ENCODE measurements around the gene OCRL. TPM values are rescaled to one million over a fixed set of nuclear protein-coding genes. Genes with fewer than 3 reads are reported as not detected.

OCRL gene
- total RNA-seq, 1 experiment from 2014 or later: 53.7 TPM

DNA sequence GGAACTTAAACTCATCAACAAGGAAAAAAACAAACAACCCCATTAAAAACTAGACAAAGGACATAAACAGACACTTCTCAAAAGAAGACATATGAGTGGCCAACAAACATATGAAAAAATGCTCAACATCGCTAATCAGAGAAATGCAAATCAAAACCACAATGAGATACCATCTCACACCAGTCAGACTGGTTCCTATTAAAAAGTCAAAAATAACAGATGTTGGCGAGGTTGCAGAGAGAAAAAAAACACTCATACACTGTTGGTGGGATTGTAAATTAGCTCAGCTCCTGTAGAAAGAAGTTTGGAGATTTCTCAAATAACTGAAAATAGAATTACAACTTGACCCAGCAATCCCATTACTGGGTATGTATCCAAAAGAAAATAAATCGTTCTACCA is 86.0 kb downstream of the OCRL start:
- no peaks in the 10 kb centered on the region for H3K9me3 ChIP-seq (ENCODE audit: control insufficient read depth, insufficient read depth, low read depth, low read length)
- H3K27ac ChIP-seq (ENCODE audit: low read length): no peak overlapping the region
- POLR2A ChIA-PET: no interaction called here
- no peaks in the 10 kb centered on the region for H3K27me3 ChIP-seq (ENCODE audit: control insufficient read depth, insufficient read depth, low read length)
- in situ Hi-C loops (cut with HindIII; ENCODE audit: low pct_unique_long_range_greater_than_20kb, low sequenced_read_pairs): no loop called here
- intact Hi-C loops (cut with micrococcal nuclease; ENCODE audit: unreplicated experiment): no loop called here
- BruUV-seq (replicated peaks): no TSS peak
- DNase-seq (ENCODE audit: low read depth, low spot score) (no peak), ATAC-seq (no peak)
- no peaks in the 10 kb centered on the region for H3K4me1 ChIP-seq (ENCODE audit: control insufficient read depth, insufficient read depth, low read length)
- CTCF ChIA-PET: no interaction called here
- no peak for TF ChIP-seq SIN3A (IDR thresholded peaks at IDR 0.05; ENCODE audit: borderline replicate concordance, insufficient read depth, low read depth, low read length)
- no peak for TF ChIP-seq TCF7L2 (IDR thresholded peaks at IDR 0.05; ENCODE audit: low read depth, low read length)
- TF ChIP-seq POLR2AphosphoS5 (IDR thresholded peaks at IDR 0.05; ENCODE audit: low read depth, low read length): no peak
- no peak for TF ChIP-seq REST (IDR thresholded peaks at IDR 0.05; ENCODE audit: insufficient read depth in 1 of 2, low read depth in 2 of 2, low read length in 1 of 2)
- H3K4me3 ChIP-seq (ENCODE audit: low read depth in 2 of 2, low read length in 2 of 2): no peak overlapping the region
- H3K36me3 ChIP-seq (ENCODE audit: control insufficient read depth, insufficient read depth, low read length): no peaks in the 10 kb centered on the region

GRCh38 chrX:129629837-129630236 is 89.8 kb downstream of the OCRL start:
- intact Hi-C loops (cut with micrococcal nuclease; ENCODE audit: unreplicated experiment): no loop called here
- POLR2A ChIA-PET: no interaction called here
- TF ChIP-seq, protein P1, sequence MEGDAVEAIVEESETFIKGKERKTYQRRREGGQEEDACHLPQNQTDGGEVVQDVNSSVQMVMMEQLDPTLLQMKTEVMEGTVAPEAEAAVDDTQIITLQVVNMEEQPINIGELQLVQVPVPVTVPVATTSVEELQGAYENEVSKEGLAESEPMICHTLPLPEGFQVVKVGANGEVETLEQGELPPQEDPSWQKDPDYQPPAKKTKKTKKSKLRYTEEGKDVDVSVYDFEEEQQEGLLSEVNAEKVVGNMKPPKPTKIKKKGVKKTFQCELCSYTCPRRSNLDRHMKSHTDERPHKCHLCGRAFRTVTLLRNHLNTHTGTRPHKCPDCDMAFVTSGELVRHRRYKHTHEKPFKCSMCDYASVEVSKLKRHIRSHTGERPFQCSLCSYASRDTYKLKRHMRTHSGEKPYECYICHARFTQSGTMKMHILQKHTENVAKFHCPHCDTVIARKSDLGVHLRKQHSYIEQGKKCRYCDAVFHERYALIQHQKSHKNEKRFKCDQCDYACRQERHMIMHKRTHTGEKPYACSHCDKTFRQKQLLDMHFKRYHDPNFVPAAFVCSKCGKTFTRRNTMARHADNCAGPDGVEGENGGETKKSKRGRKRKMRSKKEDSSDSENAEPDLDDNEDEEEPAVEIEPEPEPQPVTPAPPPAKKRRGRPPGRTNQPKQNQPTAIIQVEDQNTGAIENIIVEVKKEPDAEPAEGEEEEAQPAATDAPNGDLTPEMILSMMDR (IDR thresholded peaks at IDR 0.05): no peak
- TF ChIP-seq SIN3A (IDR thresholded peaks at IDR 0.05; ENCODE audit: borderline replicate concordance, insufficient read depth, low read depth, low read length): no peak
- TF ChIP-seq REST (IDR thresholded peaks at IDR 0.05; ENCODE audit: insufficient read depth in 1 of 2, low read depth in 2 of 2, low read length in 1 of 2): no peak
- TF ChIP-seq TCF7L2 (IDR thresholded peaks at IDR 0.05; ENCODE audit: low read depth, low read length): no peak
- TF ChIP-seq POLR2AphosphoS5 (IDR thresholded peaks at IDR 0.05; ENCODE audit: low read depth, low read length): no peak
- Histone ChIP-seq H3K9me3 (ENCODE audit: control insufficient read depth, insufficient read depth, low read depth, low read length) (no peaks in the 10 kb centered on the region), H3K36me3 (ENCODE audit: control insufficient read depth, insufficient read depth, low read length) (no peaks in the 10 kb centered on the region), H3K27me3 (ENCODE audit: control insufficient read depth, insufficient read depth, low read length) (no peaks in the 10 kb centered on the region), H3K4me3 (ENCODE audit: low read depth in 2 of 2, low read length in 2 of 2) (no peak overlapping the region), H3K4me1 (ENCODE audit: control insufficient read depth, insufficient read depth, low read length) (no peaks in the 10 kb centered on the region), H3K27ac (ENCODE audit: low read length) (no peak overlapping the region)
- no TSS peak for BruUV-seq (replicated peaks)
- ATAC-seq (no peak), DNase-seq (ENCODE audit: low read depth, low spot score) (no peak)
- CTCF ChIA-PET: interaction anchor here (0.5 kb wide), 1 partner anchor 189 kb away, joined by 4 read pairs; no protein-coding TSS in a partner anchor
- in situ Hi-C loops (cut with HindIII; ENCODE audit: low pct_unique_long_range_greater_than_20kb, low sequenced_read_pairs): no loop called here

Data from Panc1 (cell line).